Measurements from ENCODE around the gene FOXO6. TPM values are rescaled to one million over a fixed set of nuclear protein-coding genes. Genes with fewer than 3 reads are reported as not detected.

FOXO6 gene
- total RNA-seq, 1 experiment from 2014 or later: 5.4 TPM

GRCh38 chr1:41391834-41392527 lies 30.7 kb downstream of the FOXO6 start (continued):
- TF ChIP-seq ZSCAN18 (CRISPR knock-in tag; IDR thresholded peaks at IDR 0.05) (no peak), ERG (CRISPR knock-in tag; IDR thresholded peaks at IDR 0.05) (no peak), HMGXB4 (CRISPR knock-in tag; IDR thresholded peaks at IDR 0.05) (no peak), PREB (CRISPR knock-in tag; IDR thresholded peaks at IDR 0.05; ENCODE audit: borderline replicate concordance) (no peak), ZNF281 (CRISPR knock-in tag; IDR thresholded peaks at IDR 0.05) (no peak), NR3C1 (CRISPR knock-in tag; conservative IDR thresholded peaks at IDR 0.05; ENCODE audit: low read depth) (no peak)

GRCh38 chr1:41392528-41392924 lies 31.3 kb downstream of the FOXO6 start:
- Mint-ChIP-seq H3K9me3 (no peaks in the 10 kb centered on the region), H3K27ac (no peak overlapping the region), H3K4me3 (no peak overlapping the region), H3K27me3 (ENCODE audit: low read depth) (no peaks in the 10 kb centered on the region; the same call in 1 of the 2 replicates), H3K4me1 (peaks cover 60% of the 10 kb centered on the region), H3K36me3 (no peaks in the 10 kb centered on the region)
- ATAC-seq (no peak), DNase-seq (ENCODE audit: low spot score) (no peak)
- CTCF ChIA-PET: interaction anchor here (0.6 to 5.2 kb wide), 6 partner anchors 21 to 70 kb away, joined by 3 to 106 read pairs (median 18); partner anchors contain the start of gene FOXO6
- POLR2A ChIA-PET: interaction anchor here (0.6 to 0.7 kb wide), 2 partner anchors 31 to 49 kb away, joined by 3 to 4 read pairs; no protein-coding TSS in a partner anchor
- TF ChIP-seq IRF2 (CRISPR knock-in tag; IDR thresholded peaks at IDR 0.05; ENCODE audit: borderline replicate concordance, low read depth): no peak
- no peak for TF ChIP-seq ERG (CRISPR knock-in tag; IDR thresholded peaks at IDR 0.05)

GRCh38 chr1:41393716-41394368 lies 32.6 kb downstream of the FOXO6 start:
- no peaks in the 10 kb centered on the region for H3K36me3 Mint-ChIP-seq
- TF ChIP-seq MXD4 (CRISPR knock-in tag; IDR thresholded peaks at IDR 0.05; ENCODE audit: borderline replicate concordance) (no peak), USF1 (CRISPR knock-in tag; IDR thresholded peaks at IDR 0.05) (no peak), ZNF423 (CRISPR knock-in tag; IDR thresholded peaks at IDR 0.05) (no peak), ESRRA (CRISPR knock-in tag; IDR thresholded peaks at IDR 0.05; ENCODE audit: borderline replicate concordance) (no peak), FOXJ3 (CRISPR knock-in tag; IDR thresholded peaks at IDR 0.05; ENCODE audit: borderline replicate concordance) (no peak), KAT7 (CRISPR knock-in tag; IDR thresholded peaks at IDR 0.05; ENCODE audit: borderline replicate concordance) (no peak), ZNF317 (CRISPR knock-in tag; IDR thresholded peaks at IDR 0.05; ENCODE audit: borderline replicate concordance, low read depth) (no peak)
- no peak for DNase-seq (ENCODE audit: low spot score)
- no peak for ATAC-seq
- no peaks in the 10 kb centered on the region for H3K9me3 Mint-ChIP-seq
- peak overlapping the region; percentile 49 for H3K4me3 Mint-ChIP-seq
- H3K27ac Mint-ChIP-seq: no peak overlapping the region
- CTCF ChIA-PET: interaction anchor here (0.6 to 5.2 kb wide), 19 partner anchors 8 to 99 kb away, joined by 3 to 106 read pairs (median 8); partner anchors contain the start of gene FOXO6
- POLR2A ChIA-PET: no interaction called here
- peaks cover 52% of the 10 kb centered on the region for H3K4me1 Mint-ChIP-seq
- H3K27me3 Mint-ChIP-seq (ENCODE audit: low read depth): no peaks in the 10 kb centered on the region; the same call in none of the 2 replicates
